Stimulated activated CD8-positive, alpha-beta memory T cell treated with anti-CD3 and anti-CD28 coated beads, Interleukin-7, amount 100 ng/mL, for 24 hours (primary cell): Measurements from ENCODE around the gene AGBL4.
"Not testable (repeated sequence)": the region's sequence is repeated elsewhere in the genome, so short reads cannot be mapped to it uniquely, and the experiment has no call there.

ENCODE experiments used
- DNase-seq: peaks from one replicate; pipeline ENCODE4 v3.0.0-alpha.2; 2020; ENCODE audit warnings: low read depth

AGBL4 gene

GRCh38 chr1:50023292-50024159 is at the start of gene AGBL4:
Gene AGBL4 (minus strand): TSS chr1:50023954.
- DNase-seq: no peak

DNA sequence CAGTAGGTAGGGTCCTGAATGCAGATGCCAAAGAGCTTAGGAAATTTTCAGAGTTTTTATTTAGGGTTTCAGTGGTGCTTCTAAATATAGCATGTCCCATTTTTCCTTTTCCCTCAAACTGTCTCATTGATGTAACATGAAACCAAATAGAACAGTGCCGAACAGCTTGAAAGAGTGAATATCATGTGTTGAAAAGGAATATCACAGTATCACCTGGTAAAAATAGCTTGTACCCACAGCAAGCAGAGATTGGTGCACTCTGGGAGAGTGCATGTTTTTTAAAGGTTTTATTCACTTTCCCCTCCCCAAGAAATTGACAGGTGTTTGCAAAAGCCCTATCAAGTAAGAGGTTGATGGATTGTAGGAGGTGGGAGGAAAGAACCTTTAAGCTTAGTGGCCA is 43.1 kb upstream of the AGBL4 start:
- no peak for DNase-seq

DNA sequence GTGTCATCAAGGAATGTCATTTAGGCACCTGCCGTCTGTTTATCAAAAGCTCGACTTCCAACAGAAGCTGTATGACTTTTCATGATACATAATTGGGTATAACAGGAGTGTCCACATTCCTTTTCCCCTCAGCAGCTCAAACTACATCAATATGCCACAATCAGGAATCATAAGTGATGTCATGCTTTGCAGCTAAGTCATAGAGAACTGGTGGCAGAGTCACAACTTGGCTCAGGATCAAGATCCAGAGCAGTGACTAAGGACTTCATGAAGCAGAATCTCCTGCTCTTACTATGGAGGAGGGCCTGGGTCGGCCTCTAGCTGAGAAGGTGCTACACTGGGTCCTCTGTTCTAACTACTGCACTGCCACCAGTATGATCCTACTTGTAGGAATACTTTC is 36.5 kb upstream of the AGBL4 start:
- no peak for DNase-seq

DNA sequence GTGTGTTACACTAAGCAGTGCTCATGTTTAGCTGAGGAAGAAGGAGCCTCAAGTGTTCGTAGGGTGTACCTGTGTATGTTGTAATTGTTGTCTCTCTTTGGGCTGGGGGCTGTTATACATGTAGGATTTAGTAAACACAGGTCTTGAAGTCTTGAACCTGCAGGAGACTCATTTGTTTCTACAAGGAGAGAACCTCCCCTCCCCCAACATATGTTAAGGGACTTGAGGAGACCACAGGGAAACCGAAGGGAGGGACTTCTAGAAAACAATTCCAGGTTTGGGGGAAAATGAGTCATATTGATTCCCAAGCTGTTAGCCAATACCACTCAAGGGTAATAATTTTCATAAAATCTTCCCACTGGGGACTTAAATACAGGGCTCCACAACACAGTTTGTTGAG is 25.0 kb upstream of the AGBL4 start:
- no peak for DNase-seq

- no peak for DNase-seq
Measured at GRCh38 chr1:50047916-50048694, 24.4 kb upstream of the AGBL4 start.

GRCh38 chr1:50038237-50038809 is 14.6 kb upstream of the AGBL4 start:
- DNase-seq: no peak

- no peak for DNase-seq
Measured at GRCh38 chr1:50027794-50028193, 4.0 kb upstream of the AGBL4 start.

DNA sequence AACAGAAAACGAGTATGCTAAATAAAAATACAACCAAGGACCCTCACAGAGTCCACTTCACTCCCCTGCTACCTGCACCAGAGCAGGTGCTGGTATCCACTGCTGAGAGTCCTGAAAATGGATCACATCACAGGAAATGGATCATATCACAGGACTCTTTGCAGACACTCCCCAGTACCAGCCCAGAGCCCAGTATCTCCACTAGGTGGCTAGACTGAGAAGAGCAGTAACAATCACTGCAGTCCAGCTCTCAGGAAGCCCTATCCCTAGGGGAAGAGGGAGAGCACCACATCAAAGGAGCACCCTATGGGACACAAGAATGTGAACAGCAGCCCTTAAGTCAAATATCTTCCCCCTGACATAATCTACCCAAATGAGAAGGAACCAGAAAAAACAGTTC is 28.0 kb downstream of the AGBL4 start:
- DNase-seq: no peak

DNA sequence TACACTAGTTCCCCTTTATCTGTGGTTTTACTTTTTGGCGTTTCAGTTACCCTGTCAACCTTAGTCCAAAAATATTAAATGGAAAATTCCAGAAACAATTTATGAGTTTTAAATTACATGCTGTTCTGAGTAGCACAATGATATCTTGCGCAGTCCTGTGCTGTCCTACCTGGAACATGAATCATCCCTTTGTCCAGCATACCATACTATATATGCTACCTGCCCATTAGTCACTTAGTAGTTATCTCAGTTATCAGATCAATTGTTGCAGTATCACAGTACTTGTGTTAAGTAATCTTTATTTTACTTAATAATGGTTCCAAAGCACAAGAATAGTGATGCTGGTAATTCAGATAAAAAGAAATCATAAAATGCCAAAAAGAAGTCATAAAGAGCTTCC is 52.7 kb downstream of the AGBL4 start:
- no peak for DNase-seq

- no peak for DNase-seq
Measured at GRCh38 chr1:49951385-49951784, 72.4 kb downstream of the AGBL4 start.

DNA sequence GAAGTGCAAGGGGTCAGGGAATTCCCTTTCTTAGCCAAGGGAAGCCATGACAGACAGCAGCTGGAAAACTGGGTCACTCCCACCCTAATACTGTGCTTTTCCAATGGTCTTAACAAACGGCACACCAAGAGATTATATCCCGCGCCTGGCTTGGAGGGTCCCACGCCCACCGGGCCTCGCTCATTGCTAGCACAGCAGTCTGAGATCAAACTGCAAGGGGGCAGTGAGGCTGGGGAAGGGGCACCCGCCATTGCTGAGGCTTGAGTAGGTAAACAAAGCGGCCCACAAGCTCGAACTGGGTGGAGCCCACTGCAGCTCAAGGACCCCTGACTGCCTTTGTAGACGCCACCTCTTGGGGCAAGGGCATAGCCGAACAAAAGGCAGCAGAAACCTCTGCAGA is 108.5 kb downstream of the AGBL4 start:
- DNase-seq: not testable (repeated sequence)

GRCh38 chr1:49906365-49906764 is 117.4 kb downstream of the AGBL4 start:
- no peak for DNase-seq

DNA sequence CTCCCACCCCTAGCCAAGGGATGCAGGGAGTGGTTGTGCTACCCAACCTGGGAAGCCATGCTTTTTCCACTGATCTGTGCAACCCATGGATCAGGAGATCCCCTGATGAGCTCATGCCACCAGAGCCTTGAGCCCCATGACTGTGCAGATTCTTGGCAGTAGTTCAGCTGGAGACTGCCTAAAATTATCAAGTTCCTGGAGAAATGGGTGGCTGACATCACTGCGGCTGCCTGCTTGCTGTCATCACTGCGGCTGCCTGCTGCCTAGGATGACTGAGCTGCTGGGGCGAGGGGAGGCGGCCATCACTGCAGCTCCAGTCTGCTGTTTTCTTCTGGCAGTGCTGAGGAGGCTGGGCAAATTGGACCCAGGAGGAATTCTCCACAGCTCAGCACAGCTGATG is 159.2 kb downstream of the AGBL4 start:
- no peak for DNase-seq

DNA sequence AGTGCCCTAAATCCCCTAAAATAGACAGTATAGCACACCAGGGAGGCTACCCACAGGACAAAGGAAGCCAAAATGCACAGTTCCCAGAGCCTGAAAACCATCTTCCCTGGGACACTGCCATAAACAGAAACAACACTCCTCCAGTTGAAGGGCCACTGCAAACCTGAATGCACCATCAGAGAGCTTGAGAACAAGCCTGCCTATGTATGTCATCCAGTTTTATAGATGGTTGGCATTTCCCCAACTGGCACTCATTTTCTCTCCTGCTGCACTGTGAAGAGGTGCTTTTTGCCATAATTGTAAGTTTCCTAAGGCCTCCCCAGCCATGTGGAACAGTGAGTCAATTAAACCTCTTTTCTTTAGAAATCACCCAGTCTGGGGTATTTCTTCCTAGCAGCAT is 169.0 kb downstream of the AGBL4 start:
- no peak for DNase-seq

DNA sequence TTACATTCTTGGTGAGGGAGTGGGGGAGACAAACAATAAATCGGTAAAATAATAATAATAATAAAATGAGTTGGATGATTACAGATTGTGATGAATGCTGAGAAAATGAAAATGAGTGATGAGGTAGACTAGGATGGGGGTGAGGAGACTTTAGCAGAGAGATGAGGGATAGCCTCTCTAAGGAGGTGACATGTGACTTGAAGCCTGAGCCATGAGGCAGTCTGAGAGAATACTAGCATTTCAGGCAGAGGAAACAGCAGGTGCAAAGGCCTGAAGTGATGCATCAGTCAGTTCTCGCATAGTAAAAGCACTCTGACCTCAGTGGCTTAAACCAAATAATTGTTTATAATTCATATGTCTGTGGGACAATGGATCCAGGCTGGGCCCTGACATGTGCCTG is 181.2 kb downstream of the AGBL4 start:
- no peak for DNase-seq

DNA sequence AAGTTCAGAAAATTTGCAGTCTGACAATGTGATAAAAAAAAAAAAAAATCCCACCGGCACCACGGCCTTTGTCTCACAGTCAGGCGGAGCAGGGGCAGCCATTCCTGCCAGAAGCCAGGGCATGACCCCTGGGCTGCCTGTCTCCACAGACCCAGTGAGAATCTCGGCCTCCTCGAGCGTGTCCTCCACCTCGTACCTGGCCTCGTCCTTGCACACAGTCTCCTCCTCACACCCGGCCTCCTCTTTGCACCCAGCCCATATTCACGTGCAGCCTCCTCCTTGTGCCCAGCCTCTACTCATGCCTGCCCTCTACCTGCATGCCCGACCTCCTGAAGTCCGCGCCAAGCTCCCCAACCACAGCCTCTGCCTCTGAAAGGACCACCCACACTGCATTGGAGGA is 182.0 kb downstream of the AGBL4 start:
- DNase-seq: no peak

DNA sequence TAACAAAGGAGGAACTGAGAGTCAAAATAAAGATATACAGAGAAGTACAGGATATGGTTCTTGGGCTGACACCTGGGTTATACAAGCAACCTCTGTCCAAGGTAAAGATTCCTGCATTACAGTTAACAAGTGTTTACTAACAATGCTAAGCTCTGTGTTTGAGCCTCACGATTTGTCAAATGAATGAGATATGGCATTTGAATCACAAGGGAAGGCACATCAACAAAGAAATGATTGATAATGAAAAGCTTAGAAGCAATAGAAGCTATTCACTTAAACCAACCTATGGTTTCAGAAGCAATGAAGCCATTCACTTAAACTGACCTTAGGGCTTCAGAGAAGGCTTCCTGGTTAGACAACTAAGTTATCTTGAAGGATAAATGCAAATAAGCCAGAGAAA is 199.5 kb downstream of the AGBL4 start:
- DNase-seq: no peak

GRCh38 chr1:49817681-49818080 is 206.1 kb downstream of the AGBL4 start:
- DNase-seq: no peak

GRCh38 chr1:49787013-49787412 is 236.7 kb downstream of the AGBL4 start:
- DNase-seq: not testable (repeated sequence)

GRCh38 chr1:49765034-49765433 is 258.7 kb downstream of the AGBL4 start:
- no peak for DNase-seq

- not testable (repeated sequence) for DNase-seq
Measured at GRCh38 chr1:49738118-49738517, 285.6 kb downstream of the AGBL4 start.

GRCh38 chr1:49728377-49728776 is 295.4 kb downstream of the AGBL4 start:
- no peak for DNase-seq

DNA sequence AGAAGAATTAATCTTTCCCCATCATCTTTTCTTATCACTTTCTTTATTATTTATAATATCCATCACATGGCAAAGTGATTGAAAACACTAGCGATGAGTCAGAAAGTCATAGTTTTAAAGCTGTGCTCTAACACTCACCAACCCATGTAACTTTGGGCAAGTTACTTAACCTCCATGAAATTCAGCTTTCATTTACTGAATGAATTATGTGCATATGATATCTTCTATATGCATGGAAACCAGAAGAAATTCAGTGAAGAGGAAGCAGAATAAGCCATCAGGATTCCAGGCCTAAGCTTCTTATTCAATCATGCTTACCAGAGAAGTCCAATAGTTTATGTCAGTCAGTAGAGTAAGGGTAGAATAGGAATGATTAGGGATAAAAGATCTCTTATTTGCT is 300.1 kb downstream of the AGBL4 start:
- DNase-seq: no peak
